Stimulated activated CD8-positive, alpha-beta memory T cell treated with anti-CD3 and anti-CD28 coated beads, Interleukin-12 subunit alpha, Interleukin-12 subunit beta, amount 100 ng/mL, for 1 hour (primary cell): ENCODE data around the gene MXI1.
"Not testable (repeated sequence)": the region's sequence is repeated elsewhere in the genome, so short reads cannot be mapped to it uniquely, and the experiment has no call there.

Experiments used
- DNase-seq: peaks from one replicate; pipeline ENCODE4 v3.0.0-alpha.2; 2020; ENCODE audit warnings: low read depth

Gene MXI1

DNA sequence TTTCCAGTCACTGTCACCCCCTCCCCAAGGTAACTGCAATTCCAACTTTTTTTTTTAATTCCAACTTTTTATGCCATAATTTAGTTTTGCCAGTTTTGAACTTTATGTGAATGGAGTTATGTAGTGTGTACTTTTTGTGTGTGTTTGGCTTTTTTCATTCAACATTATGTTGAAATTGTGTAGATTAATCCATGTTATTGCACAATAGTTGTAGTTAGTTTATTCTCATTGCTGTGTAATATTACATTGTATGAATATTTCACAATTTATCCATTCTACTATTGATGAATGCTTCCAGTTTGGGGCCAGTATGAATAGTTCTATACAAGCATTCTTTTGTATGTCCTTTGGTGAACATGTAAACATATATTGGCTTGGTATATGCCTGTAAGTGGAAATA is 32.5 kb downstream of the MXI1 start:
- DNase-seq, result no peak

DNA sequence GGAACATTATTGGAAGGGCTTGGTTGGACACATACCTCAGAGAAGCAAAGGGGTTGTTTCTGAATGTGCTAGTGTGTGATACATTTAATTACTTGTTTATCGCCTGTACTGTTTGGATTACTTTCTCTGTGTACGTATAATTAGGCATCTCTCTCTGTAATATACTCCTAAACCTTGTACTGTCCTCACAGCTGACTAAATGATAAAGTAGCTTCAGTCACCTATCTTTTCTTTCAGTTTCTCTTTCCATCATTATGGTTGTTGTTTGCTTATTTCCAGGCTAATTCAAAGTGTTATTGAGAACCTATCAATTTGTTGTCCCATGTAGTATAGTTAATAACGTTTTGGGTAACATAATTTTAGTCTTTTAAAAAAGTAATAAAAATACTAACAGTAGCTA is 34.0 kb downstream of the MXI1 start:
- DNase-seq, result no peak

DNA sequence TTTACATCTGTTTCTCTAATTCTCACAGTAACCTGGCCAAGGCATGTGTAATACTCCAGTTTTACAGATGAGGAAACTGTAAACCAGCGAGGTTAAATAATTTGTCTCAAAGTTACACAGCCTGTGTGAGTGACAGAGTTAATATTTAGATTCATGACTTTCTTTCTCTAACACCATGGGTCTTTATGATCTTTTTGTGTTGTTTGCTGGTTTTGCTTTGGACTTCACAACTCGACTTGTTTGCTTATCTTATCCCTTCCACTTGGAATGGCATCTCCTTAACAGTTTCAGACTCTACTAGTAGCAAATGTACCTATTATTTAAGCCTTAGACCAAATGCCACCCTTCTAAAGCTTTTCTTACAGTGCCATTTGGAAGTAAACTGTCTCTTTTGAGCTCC is 34.4 kb downstream of the MXI1 start:
- DNase-seq, result no peak

DNA sequence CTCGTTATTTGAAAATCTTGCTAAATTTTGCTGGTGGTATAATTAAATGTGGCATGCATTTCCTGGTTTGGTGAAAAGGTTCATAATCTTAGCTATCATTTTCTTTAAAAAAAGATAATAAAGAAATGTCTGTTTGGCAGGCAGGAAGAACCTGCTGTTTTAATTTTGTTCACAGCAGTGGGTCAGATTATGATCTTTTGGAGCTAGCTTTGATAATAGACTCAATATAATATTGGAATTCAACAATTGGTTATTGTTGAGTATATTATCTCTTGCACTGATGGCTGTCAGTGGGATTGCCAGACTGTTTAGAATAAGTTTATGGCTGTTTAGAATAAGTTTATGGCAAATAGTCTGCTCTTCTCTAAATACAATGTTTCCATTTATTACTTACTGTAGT is 35.1 kb downstream of the MXI1 start:
- no peak for DNase-seq

DNA sequence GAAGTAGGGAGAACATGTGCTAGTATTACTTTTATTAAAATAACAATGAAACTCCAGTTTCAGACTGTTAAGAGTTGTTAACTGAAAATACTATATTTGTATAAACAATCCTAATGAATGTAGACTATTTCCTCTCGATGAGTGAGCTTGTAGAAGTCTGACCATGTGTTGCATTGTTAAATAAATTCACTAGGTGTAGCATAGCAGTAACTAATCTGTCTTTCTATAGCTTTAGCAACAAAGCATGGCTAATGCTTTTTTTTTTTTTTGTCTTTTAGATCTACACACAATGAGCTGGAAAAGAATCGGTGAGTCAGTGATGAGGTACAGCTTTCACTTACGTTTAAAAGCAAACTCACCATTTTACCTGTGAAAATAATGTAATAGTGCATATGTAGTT is 37.1 kb downstream of the MXI1 start:
- DNase-seq, result no peak

DNA sequence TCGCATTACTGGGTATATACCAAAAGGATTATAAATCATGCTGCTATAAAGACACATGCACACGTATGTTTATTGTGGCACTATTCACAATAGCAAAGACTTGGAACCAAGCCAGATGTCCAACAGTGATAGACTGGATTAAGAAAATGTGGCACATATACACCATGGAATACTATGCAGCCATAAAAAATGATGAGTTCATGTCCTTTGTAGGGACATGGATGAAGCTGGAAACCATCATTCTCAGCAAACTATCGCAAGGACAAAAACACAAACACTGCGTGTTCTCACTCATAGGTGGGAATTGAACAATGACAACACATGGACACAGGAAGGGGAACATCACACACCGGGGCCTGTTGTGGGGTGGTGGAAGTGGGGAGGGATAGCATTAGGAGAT is 40.4 kb downstream of the MXI1 start:
- not testable (repeated sequence) for DNase-seq

DNA sequence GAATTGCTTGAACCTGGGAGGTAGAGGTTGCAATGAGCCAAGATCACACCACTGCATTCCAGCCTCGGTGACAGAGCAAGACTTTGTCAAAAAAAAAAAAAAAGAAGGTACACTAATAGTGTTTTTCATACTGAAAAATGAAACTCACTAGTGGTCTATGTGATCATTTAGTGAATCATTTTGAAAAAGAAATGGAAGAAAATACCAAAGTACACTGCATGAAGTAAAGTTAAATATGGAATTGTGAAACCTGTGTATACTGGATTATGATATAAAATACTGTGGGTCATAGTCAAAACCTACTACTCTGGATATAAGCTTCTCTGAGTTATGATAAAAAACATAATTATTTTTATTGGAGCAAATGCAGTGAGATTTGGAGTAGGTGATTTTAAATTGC is 42.1 kb downstream of the MXI1 start:
- DNase-seq, result not testable (repeated sequence)

DNA sequence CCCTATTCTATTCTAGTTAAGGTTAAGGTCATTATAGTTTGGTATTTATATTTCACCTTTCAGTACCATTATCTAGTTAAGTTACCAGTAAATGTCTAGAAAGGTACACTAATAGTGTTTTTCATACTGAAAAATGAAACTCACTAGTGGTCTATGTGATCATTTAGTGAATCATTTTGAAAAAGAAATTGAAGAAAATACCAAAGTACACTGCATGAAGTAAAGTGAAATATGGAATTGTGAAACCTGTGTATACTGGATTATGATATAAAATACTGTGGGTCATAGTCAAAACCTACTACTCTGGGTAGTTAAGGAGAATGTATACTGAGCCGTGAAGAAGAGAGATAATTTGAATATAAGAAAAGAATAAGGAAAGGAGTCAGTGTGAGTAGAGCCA is 44.0 kb downstream of the MXI1 start:
- DNase-seq, result not testable (repeated sequence)

DNA sequence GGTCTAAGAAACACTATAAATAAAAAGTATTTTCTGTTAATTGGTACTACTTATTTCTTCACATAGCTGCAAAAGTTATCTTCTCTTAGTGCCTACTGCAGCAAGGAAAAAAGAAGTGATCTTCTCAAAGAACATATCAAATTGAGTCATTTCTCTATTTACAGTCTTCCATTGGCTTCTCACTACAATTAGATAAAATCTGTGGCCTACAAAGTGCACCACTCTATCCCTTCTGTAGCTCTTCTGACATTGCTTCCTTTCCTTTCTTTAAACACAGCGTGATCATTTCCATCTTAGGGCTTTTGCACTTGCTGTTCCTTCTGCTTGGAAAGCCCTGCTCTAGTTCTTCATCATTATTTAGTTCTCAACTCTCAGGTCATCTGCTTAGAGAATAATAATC is 44.7 kb downstream of the MXI1 start:
- DNase-seq, result no peak

DNA sequence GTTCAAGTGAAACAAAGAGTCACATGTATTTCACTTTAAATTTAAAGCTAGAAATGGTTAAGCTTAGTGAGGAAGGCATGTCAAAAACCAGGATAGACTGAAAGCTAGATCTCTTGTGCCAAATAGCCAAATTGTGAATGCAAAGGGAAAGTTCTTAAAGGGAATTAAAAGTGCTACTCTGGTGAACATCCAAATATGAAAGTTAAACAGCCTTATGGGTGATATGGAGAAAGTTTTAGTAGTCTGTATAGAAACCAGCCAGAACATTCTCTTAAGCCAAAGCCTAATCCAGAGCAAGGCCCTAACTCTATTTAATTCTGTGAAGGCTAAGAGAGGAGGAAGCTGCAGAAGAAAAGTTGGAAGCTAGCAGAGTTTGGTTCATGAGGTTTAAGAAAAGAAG is 47.1 kb downstream of the MXI1 start:
- DNase-seq, result no peak

DNA sequence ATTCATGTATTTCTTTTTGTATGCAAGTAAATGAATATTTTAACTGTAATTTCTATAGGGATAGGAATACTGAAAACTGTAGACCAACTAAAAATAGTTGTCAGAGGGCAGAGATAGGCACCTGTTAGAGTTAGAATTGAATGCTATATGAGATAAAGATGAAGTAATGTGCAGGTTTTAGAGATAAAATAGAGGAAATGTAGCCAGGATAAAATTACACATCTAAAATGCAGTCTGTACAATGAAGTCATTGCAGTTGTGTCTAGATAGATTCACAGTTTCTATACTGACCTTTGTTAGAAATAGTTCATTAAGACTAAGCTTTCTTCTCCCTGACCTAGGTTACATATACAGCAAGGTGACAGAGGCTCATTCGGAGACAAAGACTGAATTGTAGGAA is 51.1 kb downstream of the MXI1 start:
- DNase-seq, result no peak

DNA sequence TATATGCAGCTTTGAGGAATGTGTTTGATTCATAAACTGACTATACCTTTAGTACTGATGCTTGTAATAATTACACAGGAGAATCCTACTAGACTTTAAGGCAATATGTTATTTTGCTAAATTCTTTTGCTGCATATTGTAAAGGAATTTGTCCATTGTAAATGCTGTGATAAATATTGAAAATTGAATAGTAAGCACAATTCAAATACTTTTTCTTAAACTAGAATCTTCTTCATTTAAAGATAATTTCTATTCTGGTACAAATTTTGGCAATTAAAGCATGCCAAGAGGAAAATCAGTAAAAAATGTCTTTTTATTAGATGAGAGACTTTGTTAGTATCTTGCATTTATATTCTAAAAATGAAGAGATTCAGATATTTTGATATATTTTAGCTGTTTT is 51.9 kb downstream of the MXI1 start:
- no peak for DNase-seq

DNA sequence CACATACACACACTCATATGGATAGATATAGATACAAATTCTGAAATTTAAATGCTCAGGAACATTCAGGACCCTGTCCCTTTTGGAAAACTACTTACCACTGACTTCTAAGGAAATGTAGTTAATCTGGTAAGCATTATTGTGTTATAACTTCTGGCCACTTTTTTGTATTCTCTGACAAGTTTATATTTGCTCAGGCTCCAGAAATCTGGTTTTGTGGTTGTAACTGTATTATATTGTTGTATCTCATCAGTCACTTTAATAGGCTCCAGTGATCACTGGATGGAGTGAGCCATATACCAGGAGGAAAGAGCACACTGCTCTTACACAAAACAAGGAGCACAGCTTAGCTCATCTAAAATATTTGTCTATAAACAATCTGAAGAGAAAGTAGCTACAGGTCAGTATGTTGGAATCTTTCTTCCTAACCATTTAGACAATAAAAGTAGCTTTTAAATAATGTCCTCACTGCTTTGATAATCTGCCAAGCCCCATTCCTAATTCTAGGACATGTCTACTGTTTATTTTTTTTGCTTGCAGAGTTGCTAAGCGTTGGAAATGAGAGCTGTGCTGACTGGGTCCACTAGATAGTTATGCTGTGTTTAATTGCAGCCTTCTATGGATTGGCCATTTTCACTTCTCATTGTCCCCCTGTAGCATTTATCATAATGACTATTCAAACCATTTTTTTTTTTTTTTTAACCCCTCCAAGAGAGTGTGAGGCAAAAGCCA is 53.5 kb downstream of the MXI1 start:
- DNase-seq, result no peak

DNA sequence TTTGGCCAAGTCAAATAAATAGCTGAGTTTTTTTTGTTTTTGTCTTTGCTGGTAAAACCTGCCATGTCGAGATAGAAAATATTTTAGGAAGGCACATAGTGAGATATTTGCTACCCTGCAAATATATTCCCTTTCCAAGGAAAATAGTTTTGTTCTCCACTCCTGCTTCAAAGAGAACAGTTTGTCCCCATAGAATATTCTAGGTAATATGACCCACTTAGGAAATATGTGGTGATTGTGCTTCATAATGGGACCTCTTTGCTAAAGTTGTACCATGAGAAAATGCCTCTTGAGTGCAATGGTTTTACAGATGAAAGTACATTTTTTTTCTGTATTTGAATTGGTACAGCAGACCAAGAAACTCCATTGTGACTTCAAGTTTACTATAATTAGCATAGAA is 55.8 kb downstream of the MXI1 start:
- DNase-seq, result no peak

DNA sequence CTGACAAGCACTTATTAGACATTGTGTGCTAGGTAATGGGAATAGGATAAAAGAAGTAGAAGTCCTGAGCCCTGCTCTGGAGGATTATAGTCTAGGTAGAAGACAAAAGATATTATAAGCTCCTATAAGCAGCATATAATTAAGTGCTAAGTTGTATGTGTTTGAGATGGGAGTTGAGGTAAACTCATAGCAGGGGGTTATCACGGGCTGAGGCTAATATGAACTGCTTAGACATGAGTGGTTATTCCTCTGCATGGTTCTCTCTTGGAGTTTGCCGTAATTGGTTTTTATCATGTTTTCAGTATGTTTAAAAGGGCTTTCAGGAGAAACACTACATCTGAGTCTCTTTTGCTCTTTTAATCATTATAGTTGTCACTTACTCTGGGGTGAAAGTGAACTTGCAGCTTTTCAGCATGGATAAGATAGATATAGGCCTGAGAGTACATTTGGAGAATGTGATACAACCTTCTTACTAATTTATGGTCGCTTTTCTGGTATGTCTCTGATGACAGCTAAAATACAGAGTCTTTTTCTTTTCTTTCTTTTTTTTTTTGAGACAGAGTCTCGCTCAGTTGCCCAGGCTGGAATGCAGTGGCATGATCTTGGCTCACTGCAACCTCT is 58.3 kb downstream of the MXI1 start:
- no peak for DNase-seq

DNA sequence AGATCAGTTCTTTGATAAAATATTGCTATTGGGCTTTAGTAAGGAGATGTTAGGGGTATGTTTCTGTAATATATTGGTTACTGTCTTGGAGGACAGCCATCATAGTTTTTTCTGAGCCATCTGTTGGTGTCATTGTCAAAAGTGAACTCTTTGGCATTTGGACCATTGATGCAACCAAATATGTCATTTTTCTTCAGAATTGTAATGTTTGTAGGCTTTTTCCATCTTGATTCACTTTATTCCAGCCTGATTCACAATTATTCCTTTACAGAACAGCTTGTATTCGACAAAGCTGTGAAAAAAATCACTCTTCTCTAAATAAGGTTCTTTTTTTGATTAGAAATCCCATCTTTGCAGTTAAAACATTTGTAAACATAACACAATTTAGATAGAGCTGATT is 59.9 kb downstream of the MXI1 start:
- DNase-seq, result no peak

DNA sequence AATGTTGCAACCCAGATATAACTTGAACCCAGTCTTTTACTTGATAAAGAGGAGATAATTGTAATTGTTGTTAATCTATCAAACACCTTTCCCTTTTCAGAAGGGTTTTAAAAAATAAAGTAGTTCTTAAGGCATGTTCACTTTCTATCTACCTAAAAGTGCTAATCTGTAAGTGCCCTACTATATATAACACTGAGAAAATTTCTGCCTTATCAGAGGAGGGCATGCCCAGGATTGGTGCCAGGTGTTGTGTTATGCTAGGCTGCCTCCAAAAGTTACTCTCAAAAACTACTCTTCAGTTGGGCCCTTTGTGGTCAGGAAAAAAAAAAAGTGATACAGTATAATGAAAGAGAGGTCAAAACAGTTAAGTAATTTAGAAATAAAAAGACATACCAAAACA is 61.0 kb downstream of the MXI1 start:
- DNase-seq, result no peak

DNA sequence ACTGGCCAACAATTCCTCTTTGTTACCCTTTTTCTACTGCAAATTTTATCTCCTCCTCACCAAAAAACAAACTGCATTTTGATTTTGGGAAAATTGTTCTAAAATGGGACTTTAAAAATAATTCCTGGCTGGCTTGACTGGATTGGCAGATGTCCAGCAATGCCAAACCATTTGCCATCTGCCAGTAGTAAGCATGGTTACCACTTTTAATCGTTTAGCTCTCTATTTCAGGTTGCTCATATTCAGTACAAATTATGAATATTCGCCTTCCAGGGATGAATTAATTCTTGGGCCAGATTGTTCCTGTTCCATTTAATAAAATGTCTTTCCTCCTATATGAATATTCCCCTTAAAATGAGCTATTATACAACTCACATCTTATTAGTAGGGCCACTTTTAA is 61.6 kb downstream of the MXI1 start:
- DNase-seq, result no peak

DNA sequence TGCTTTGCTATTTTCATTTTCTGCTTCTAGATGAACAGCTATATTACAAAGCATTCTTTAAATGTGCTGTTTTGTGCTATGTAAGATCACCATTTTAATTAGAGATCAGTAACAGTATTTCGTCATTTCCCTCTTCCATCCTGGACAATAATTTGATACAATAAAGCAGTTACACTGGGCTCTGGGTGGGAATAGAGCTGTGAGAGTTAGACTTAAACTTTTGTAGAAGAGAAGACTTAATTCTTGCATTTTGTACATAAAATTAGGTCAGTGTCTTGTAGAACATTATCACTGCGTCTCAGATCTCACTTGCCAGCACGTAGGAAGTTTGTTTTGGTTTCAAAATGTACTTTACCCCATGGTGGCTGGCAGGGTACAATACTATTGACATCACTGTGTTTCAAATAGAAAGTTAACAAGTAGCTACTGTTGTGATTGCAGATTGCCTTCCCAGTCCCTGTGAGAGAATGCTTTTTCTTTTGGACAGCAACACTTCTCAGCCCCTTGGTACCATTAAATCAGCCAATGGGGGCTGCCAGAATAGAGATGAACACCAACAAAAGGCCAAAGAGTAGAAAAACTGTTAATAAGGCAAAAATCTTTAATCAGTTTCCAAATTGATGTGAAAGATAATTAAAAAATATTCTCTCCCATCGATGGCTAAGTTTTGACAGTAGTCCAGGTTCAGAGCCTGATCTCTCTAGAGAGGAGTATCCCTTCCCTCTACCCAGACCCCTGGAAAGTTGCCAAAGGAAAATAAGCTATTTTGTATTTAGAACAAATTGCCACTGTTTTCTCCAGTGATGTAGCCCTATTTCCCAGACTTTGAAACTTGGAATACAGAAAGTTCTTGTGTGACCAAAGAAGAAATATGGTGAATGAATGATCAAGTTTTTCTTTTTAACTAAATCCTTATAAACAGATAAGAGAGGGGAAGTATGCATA is 62.2 kb downstream of the MXI1 start:
- DNase-seq, result no peak

DNA sequence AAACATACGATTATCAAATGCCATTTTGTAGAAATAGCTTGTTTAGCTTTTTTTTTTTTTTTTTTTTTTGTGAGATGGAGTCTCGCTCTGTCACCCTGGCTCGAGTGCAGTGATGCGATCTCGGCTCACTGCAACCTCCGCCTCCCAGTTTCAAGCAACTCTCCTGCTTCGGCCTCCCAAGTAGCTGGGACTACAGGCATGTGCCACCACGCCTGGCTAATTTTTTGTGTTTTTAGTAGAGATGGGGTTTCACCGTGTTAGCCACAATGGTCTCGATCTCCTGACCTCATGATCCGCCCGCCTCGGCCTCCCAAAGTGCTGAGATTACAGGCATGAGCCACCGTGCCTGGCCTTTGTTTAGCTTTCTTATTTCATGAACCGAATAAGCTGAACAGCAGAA is 65.6 kb downstream of the MXI1 start:
- DNase-seq, result not testable (repeated sequence)

DNA sequence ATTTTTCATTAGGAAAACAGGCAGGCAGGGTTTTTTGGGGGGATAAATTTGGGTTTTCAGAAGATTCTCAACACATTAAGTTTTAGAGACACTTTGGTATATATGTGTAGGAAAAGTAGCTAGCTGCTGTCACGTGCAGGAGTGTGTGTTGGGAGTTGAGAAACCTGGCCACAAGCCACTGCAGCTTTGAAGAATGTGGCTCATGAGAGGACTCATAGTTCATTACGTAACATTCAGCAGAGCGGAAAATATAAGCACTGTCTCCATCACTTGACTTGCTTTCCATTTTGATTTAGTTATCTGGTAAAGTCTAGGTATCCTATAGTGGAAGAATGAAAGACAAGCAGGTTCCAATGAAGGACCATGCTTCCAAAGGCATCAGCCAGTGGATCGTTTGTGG is 66.1 kb downstream of the MXI1 start:
- DNase-seq, result peak; percentile 10

DNA sequence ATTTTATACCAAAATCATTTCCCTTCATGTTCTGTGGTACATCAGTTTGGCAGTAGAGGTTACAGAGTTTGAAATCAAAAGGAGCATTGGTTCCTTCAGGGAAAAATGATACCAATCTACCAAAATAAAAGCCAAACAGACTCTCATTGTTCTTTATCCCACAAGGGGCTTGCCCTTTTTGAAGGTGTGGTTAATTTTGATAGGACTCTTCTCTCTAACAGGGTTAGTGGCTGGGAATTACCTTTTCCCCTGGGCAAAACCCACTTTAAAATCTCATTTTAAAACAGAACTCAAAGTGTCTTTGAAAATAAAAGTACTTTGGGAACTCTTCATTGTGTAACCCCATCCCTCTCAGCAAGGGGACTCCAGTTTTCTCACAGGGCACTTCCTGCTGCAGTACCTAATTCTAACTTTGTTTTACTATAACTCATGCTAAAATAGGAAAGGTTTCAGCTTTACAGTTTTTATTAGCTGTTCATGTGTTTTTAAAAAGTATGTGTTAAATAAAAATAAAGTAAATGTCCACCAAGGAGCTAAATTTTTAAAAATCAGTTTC is 66.7 kb downstream of the MXI1 start:
- DNase-seq, result no peak

DNA sequence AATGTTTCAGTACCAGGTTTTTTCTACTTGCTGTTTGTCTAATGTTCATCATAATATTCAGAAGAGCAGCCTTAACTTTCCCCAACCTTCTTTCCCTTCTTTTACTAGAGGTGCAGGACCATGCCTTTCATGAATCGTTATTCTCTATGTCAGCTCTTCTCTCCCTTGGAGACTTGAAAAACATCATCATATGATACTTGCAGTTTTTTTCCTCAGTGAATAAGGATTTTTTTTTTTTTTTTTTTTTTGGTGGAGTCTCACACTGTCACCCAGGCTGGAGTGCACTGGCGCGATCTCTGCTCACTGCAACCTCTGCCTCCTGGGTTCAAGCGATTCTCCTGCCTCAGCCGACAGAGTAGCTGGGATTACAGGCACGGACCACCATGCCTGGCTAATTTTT is 67.2 kb downstream of the MXI1 start:
- DNase-seq, result no peak
